GM21423 (cell line): ENCODE results near the gene EAF1.
A peak's percentile ranks its signal among the peaks of the same experiment; 100 is the strongest.
"Not testable (repeated sequence)": the region's sequence is repeated elsewhere in the genome, so short reads cannot be mapped to it uniquely, and the experiment has no call there.

Experiments
- ATAC-seq: cut with Tn5 transposase; IDR thresholded peaks from one replicate; pipeline ENCODE4 v1.9.1; 2021; ENCODE audit warnings: mild to moderate bottlenecking, moderate library complexity; ENCODE audit not compliant: unreplicated experiment

Gene EAF1

DNA sequence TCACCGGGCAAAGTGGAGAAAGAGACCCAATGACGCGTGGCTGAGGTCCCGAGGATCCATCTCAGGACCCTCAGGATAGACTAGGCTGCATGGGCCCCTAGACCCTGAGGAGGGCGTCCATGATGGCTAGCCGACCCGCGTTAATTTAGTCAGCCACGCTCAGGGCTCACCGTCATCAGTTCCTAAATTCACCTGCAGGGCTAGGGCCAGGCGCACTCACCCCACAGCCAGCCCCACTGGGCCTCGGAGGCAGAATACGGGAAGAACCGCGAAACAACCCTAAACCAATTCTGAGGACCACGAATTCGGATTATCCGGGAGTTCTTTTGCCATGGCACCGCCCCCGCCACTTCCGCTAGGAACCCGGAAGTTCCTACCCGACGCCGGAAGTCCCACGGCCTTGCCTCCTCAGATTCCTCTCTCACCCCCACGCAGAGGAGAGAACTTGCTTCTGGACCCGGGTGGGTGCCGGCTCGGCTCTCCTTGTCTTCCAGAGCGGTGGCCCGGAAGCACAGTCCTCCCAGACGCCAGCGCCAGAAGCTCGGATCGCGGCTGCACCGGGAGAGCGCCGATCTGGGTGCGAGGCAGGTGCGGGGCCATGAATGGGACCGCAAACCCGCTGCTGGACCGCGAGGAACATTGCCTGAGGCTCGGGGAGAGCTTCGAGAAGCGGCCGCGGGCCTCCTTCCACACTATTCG is at the start of gene EAF1, which contains the start of gene METTL6:
TSS of gene EAF1 (plus strand) at position 417 of the 699 bp plus-strand sequence. CDS start at position 599, 182 bp downstream.
TSS of gene METTL6 (minus strand) at position 363 of the 699 bp plus-strand sequence. CDS start 1,033 bp downstream, outside the sequence.
- peak; percentile 94 for ATAC-seq

DNA sequence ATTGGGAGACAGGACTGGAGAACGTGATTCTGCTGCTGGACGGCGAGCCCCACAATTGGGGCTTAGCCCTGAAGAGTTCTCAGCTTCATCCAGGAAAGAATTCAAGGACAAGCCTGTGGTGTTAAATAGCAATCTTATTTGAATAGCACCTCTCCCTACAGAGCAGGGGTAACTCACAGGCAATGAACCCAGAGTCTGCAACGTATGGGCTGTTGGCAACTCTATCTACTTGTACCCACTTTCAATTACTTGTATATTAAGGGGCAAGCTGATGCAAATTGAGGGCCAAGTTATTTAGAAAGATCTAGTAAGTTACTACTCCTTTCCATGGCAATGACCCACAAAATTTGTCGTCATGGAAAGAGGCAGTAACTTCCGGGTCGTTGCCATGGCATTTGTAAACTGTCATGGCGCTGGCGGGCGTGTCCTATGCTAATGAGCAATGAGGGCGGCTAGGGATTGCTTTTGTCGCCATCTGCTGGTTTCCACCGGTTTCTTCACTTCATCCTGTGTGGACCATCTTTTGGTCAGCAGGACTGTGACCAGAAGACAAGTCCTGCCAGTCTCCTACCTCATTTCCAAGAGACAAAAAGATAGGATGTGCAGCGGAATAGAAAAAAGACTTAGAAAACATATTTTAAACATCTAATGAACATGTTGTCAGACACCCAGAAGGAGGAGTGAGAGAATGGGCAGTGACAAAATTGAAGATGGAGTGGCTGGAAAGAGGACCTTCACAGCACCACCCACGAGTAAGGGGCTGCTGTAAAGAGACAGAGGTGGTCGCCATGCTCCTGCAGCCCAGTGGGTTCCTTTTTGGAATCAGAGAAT is 49.2 kb upstream of the EAF1 start:
- peak; percentile 94 for ATAC-seq

GRCh38 chr3:15380980-15381890 is 46.2 kb upstream of the EAF1 start:
- ATAC-seq, result no peak

DNA sequence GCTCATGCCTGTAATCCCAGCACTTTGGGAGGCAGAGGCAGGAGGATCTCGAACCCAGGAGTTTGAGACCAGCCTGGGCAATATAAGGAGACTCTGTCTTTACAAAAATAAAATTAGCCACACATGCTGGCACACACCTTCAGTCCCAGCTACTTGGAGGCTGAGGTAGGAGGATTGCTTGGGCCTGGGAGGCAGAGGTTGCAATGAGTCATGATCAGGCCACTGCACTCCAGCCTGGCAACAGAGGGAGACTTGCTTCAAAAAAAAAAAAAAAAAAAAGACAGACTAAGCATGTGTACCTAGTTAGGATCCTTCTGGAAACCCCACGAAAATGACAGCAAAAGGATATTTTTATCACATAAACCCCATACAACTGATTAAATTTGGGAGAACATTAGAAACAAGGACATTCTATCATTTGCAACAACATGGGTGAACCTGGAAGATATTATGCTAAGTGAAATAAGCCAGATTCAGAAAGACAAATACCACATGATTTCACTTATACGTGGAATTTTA is 44.9 kb upstream of the EAF1 start:
- no peak for ATAC-seq

DNA sequence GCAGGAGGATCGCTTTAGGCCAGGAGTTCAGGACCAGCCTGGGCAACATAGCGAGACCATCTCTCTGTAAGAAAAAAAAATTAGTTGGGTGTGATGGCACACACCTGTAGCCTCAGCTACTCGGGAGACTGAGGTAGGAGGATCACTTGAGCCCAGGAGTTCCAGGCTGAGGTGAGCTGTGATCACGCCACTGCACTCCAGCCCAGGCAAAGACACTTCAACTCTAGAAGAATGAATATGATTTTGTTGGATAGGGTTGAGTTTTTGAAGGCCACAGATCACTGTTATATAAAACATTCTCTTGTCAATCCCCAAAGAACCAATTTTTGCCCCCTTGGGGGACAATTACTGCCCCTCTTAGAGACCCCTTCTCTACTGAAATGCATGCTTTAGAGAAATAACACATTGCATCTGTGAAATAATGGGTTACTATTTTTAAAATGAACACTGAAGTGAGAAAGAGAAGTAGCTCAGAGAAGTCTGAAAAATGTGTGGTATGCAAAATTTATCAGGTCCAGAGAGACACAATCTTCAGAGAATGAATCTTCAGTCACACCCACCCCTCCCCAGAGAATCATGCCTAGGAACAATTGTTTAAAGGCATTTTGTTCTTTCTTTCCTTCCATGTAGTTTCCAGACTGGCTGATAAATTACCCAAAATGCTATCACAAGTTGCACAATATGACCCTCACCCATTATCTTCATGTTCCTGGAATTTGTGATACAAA is 42.7 kb upstream of the EAF1 start:
- ATAC-seq, result peak; percentile 74

DNA sequence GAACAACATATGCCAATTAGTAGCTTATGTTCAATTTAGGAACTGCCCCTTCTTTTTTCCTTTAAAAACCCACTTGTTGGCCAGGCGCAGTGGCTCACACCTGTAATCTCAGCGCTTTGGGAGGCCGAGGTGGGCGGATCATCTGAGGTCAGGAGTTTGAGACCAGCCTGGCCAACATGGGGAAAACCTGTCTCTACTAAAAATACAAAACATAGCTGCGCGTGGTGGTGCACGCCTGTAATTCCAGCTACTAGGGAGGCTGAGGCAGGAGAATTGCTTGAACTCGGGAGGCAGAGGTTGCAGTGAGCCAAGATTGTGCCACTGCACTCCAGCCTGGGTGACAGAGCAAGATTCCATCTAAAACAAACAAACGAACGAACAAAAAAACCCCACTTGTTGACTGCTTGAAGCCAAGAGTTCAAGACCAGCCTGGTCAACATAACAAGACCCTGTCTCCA is 42.1 kb upstream of the EAF1 start:
- ATAC-seq, result peak; percentile 8

- ATAC-seq, result no peak
Observed at GRCh38 chr3:15385901-15386653, 41.3 kb upstream of the EAF1 start.

GRCh38 chr3:15386654-15386955 is 40.8 kb upstream of the EAF1 start:
- not testable (repeated sequence) for ATAC-seq

DNA sequence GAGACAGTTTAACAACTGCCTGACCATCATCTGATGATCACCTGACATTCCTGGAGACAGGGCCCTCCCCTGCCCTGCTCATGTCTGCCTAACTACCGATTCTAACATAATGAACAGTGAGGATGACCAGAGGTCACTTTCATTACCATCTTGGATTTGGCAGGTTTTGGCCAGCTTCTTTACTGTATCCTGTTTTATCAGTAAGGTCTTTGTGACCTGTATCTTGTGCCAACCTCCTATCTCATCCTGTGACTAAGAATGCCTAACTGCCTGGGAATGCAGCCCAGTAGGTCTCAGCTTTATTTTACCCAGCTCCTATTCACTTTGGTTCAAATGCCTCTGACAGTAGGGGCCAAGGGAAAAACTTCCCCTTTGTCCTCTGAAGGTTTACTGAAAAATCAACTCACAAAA is 40.2 kb upstream of the EAF1 start:
- ATAC-seq, result no peak

- no peak for ATAC-seq
Observed at GRCh38 chr3:15387735-15388134, 39.7 kb upstream of the EAF1 start.

- ATAC-seq, result not testable (repeated sequence)
Observed at GRCh38 chr3:15388335-15388734, 39.1 kb upstream of the EAF1 start.

- ATAC-seq, result no peak
Observed at GRCh38 chr3:15390460-15390859, 36.9 kb upstream of the EAF1 start.

DNA sequence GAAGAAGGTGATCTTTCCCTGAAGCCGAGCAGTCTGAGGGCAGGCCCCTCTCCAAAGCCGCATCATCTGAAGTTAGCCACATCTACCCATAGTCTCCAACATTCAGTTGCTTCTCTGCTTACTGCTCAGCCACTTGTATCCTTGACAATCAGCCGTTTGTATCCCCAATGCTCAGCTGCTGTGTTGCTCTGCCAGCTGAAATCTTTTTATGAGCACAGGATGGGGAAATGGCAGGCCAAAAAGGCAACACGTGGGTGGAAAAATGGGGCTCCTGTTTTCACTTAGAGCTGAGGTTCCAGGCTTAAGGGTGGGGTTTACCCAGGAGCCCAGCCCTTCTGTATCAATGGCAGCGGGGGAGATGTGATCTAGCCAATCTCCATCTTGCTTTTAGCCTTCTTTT is 36.4 kb upstream of the EAF1 start:
- no peak for ATAC-seq

DNA sequence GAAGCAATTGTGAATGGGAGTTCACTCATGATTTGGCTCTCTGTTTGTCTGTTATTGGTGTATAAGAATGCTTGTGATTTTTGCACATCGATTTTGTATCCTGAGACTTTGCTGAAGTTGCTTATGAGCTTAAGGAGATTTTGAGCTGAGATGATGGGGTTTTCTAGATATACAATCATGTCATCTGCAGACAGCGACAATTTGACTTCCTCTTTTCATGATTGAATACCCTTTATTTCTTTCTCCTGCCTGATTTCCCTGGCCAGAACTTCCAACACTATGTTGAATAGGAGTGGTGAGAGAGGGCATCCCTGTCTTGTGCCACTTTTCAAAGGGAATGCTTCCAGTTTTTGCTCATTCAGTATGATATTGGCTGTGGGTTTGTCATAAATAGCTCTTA is 34.1 kb upstream of the EAF1 start:
- not testable (repeated sequence) for ATAC-seq

DNA sequence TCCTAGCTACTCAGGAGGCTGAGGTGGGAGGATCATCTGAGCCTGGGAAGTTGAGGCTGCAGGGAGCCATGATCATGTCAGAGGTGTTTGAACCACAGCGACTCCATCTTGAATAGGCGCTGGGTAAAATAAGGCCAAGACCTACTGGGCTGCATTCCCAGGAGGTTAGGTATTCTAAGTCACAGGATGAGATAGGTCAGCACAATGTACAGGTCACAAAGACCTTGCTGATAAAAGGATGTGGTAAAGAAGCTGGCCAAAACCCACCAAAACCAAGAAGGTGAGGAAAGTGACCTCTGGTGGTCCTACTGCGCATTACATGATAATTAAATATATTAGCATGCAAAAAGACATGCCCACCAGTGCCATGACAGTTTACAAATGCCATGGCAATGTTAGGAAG is 28.7 kb upstream of the EAF1 start:
- not testable (repeated sequence) for ATAC-seq

- no peak for ATAC-seq
Observed at GRCh38 chr3:15399970-15400369, 27.4 kb upstream of the EAF1 start.

DNA sequence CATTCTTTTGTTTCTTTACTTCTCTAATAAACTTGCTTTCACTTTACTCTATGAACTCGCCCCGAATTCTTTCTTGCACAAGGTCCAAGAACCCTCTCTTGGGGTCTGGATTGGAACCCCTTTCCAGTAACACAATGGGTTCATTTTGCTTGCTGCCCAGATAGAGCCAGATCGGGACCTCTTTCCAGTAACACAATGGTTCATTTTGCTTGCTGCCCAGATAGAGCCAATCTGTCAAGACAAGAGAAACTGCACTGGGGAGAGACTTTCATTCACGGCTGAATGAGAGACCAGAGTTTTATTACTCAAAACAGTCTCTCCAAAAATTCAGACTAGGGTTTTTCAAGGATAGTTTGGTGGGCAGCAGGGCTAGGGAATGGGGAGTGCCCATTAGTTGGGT is 25.5 kb upstream of the EAF1 start:
- ATAC-seq, result no peak

GRCh38 chr3:15403495-15403894 is 23.9 kb upstream of the EAF1 start:
- no peak for ATAC-seq

- ATAC-seq, result no peak
Observed at GRCh38 chr3:15403965-15404364, 23.4 kb upstream of the EAF1 start.
